ENCODE results near the gene GTSE1.

Gene GTSE1

DNA sequence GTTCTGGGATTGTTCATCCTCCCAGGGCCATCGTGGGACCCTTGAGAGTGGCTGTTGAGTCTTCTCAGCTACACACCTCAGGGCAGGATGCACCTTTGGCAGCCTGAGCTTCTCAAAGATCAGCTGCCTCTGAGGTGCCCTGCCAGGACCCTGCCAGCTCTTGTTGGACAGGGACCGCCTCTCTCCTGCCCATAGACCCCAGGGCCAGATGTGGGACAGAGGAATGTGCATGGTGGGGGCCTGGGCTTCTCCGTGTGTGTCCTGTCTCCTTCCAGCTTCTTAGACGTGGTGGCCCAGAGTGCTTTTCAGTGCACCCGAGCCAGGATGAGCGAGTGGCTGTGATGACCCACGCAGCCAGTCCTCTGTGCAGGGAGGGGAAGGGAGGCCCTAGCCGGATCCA lies 32.9 kb downstream of the GTSE1 start:
- no peak overlapping the region for H2AK5ac ChIP-seq (ENCODE audit: low read length)

DNA sequence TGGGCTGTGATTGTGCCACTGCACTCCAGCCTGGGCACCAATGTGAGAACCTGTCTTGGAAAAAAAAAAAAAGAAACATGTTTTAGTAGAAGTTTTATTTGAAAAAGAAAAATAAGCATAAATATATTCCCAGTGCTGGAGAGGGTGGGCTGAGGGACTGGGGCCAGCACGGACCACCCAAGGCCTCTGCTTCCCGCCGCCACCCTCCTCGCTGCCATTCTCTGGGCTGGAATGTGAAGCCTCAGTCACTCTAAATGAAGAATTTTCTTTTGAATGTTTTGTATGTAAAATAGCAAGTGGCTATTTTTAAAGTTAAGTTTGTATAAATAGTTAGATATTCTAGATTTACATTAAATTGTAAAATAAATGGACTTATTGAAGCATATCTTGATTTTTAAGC lies 33.8 kb downstream of the GTSE1 start:
- H3K56ac ChIP-seq (ENCODE audit: low read length): no peak overlapping the region
- no peak overlapping the region for H3K23ac ChIP-seq (ENCODE audit: low read length)
- H2BK120ac ChIP-seq (ENCODE audit: low read depth, low read length): no peak overlapping the region
- no peak overlapping the region for H3K4me3 ChIP-seq (ENCODE audit: low read length)
- H2BK15ac ChIP-seq (replicated peaks; ENCODE audit: low read depth): no peak overlapping the region
- H3K36me3 ChIP-seq (ENCODE audit: control insufficient read depth, insufficient read depth, low read length): peaks cover 6% of the 10 kb centered on the region
- no peak overlapping the region for H2AK5ac ChIP-seq (ENCODE audit: low read length)
- H3K27ac ChIP-seq (ENCODE audit: low read depth, low read length): no peak overlapping the region
- peaks cover 4% of the 10 kb centered on the region for H3K4me1 ChIP-seq (ENCODE audit: control insufficient read depth, low read depth, low read length)
- no peaks in the 10 kb centered on the region for H3K79me1 ChIP-seq (ENCODE audit: low read length)
- WGBS (ENCODE audit: extremely low coverage, insufficient coverage, low lambda C conversion rate): no CpG with 5 or more reads among the region's 4 CpGs
- no peaks in the 10 kb centered on the region for H3K27me3 ChIP-seq (ENCODE audit: insufficient read depth, low read length, poor library complexity)
- no peak overlapping the region for H2BK5ac ChIP-seq (ENCODE audit: low read length)
- H3K9ac ChIP-seq (ENCODE audit: low read length): no peak overlapping the region
- H3K18ac ChIP-seq (ENCODE audit: low read length): no peak overlapping the region
- no peak overlapping the region for H3K4me2 ChIP-seq (ENCODE audit: low read length)
- H3K79me2 ChIP-seq (ENCODE audit: control insufficient read depth, insufficient read depth, low read length): no peaks in the 10 kb centered on the region
- H3K4ac ChIP-seq (ENCODE audit: low read depth, low read length): no peak overlapping the region
- H4K8ac ChIP-seq (ENCODE audit: low read depth, low read length): no peak overlapping the region
- DNase-seq: no peak
- H4K5ac ChIP-seq (ENCODE audit: low read length): no peak overlapping the region

More for the DNA sequence above, 32.9 kb downstream of the GTSE1 start:
- Histone ChIP-seq H3K36me3 (ENCODE audit: control insufficient read depth, insufficient read depth, low read length) (peaks cover 6% of the 10 kb centered on the region), H4K8ac (ENCODE audit: low read depth, low read length) (no peak overlapping the region), H2BK15ac (replicated peaks; ENCODE audit: low read depth) (no peak overlapping the region), H3K23ac (ENCODE audit: low read length) (no peak overlapping the region), H4K5ac (ENCODE audit: low read length) (no peak overlapping the region), H3K56ac (ENCODE audit: low read length) (no peak overlapping the region), H3K79me2 (ENCODE audit: control insufficient read depth, insufficient read depth, low read length) (no peaks in the 10 kb centered on the region), H3K4me1 (ENCODE audit: control insufficient read depth, low read depth, low read length) (peaks cover 4% of the 10 kb centered on the region), H3K27ac (ENCODE audit: low read depth, low read length) (no peak overlapping the region), H3K79me1 (ENCODE audit: low read length) (no peaks in the 10 kb centered on the region), H3K18ac (ENCODE audit: low read length) (no peak overlapping the region), H3K27me3 (ENCODE audit: insufficient read depth, low read length, poor library complexity) (no peaks in the 10 kb centered on the region), H3K4me2 (ENCODE audit: low read length) (no peak overlapping the region), H3K9ac (ENCODE audit: low read length) (no peak overlapping the region), H2BK5ac (ENCODE audit: low read length) (no peak overlapping the region), H3K4me3 (ENCODE audit: low read length) (no peak overlapping the region), H3K4ac (ENCODE audit: low read depth, low read length) (no peak overlapping the region), H2BK120ac (ENCODE audit: low read depth, low read length) (no peak overlapping the region)
- no peak for DNase-seq
- WGBS (ENCODE audit: extremely low coverage, insufficient coverage, low lambda C conversion rate): no CpG with 5 or more reads among the region's 8 CpGs

DNA sequence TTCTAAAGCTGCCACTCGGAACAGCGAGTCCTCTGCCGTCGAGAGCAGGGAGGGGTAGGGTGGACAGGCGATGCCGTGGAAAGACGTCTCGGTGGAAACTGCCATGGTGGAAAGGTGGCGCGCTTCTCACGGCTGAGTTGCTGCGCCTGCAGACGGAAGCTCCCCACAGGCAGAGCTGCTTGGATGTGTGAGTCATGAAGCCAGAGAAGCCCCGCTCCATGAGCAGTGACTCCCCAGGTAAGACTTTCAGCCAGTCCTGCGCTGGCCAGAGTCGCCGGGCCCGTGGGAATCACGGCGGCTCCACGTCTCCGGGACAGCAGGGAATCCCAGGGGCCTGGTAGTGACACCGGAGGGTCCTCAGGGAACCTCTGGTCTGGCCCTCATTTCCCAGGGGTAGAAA lies 34.8 kb downstream of the GTSE1 start:
- WGBS (ENCODE audit: extremely low coverage, insufficient coverage, low lambda C conversion rate): no CpG with 5 or more reads among the region's 23 CpGs
- no peak overlapping the region for H4K5ac ChIP-seq (ENCODE audit: low read length)
- H3K79me1 ChIP-seq (ENCODE audit: low read length): peaks cover under 1% of the 10 kb centered on the region
- peak overlapping the region; percentile 13 for H2BK5ac ChIP-seq (ENCODE audit: low read length)
- peak overlapping the region; percentile 57 for H3K56ac ChIP-seq (ENCODE audit: low read length)
- H3K27ac ChIP-seq (ENCODE audit: low read depth, low read length): no peak overlapping the region
- H3K79me2 ChIP-seq (ENCODE audit: control insufficient read depth, insufficient read depth, low read length): peaks cover 9% of the 10 kb centered on the region
- no peak overlapping the region for H3K4ac ChIP-seq (ENCODE audit: low read depth, low read length)
- H3K27me3 ChIP-seq (ENCODE audit: insufficient read depth, low read length, poor library complexity): no peaks in the 10 kb centered on the region
- H3K36me3 ChIP-seq (ENCODE audit: control insufficient read depth, insufficient read depth, low read length): no peaks in the 10 kb centered on the region
- peaks cover 4% of the 10 kb centered on the region for H3K4me1 ChIP-seq (ENCODE audit: control insufficient read depth, low read depth, low read length)
- no peak overlapping the region for H3K4me3 ChIP-seq (ENCODE audit: low read length)
- H2BK15ac ChIP-seq (replicated peaks; ENCODE audit: low read depth): no peak overlapping the region
- no peak overlapping the region for H2BK120ac ChIP-seq (ENCODE audit: low read depth, low read length)
- H3K4me2 ChIP-seq (ENCODE audit: low read length): no peak overlapping the region
- DNase-seq: no peak
- H3K9ac ChIP-seq (ENCODE audit: low read length): no peak overlapping the region
- H2AK5ac ChIP-seq (ENCODE audit: low read length): no peak overlapping the region
- H3K23ac ChIP-seq (ENCODE audit: low read length): no peak overlapping the region
- H3K18ac ChIP-seq (ENCODE audit: low read length): no peak overlapping the region
- no peak overlapping the region for H4K8ac ChIP-seq (ENCODE audit: low read depth, low read length)

DNA sequence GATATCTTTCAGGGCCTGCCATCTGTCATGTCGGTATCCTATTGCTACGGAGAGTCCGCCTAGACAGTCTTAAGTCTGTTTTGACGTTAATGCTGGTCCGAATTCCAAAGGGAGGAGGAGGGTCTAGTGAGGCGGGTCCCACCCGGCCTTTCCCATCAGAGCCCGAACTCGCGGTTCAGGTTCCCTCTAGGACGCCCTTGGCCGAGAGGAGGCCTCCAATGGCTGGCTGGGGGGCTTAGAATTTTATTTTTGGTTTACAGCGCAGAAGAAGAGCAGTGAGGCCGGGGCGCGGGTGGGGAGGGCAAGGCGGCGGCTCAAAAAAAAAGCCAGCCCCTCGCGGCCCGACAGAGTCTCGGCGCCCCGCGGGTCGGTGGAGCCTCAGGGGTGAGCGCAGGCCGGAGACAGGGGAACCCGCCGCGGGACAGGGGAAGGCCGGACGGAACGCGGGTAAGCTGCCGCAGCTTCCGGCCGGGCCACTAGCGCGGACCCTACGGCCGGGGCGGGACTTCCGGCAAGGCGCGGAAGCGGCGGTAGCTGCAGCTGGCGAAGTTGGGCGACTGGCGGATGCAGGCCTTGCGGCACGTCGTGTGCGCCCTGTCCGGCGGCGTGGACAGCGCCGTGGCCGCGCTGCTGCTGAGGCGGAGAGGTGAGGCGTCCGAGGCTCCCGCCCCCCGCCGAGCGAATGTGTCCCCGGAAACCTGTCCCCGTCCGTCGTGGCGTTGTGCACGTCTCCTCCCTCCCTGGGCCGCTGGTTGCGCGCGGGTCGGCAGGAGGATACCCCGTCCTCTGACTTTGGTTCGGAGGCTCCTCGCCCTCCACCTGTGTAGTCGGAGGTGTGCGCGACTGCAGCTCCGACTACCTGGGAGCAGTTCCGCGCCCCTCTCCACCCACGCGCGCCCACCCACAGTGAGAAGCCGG lies 38.8 kb downstream of the GTSE1 start, which contains the start of gene TRMU:
Gene TRMU (plus strand): TSS at position 514 of the 918 bp plus-strand sequence. CDS start 51 bp downstream, at position 565.
- no CpG with 5 or more reads among the region's 93 CpGs for WGBS (ENCODE audit: extremely low coverage, insufficient coverage, low lambda C conversion rate)
- H3K36me3 ChIP-seq (ENCODE audit: control insufficient read depth, insufficient read depth, low read length): peaks cover 11% of the 10 kb centered on the region

DNA sequence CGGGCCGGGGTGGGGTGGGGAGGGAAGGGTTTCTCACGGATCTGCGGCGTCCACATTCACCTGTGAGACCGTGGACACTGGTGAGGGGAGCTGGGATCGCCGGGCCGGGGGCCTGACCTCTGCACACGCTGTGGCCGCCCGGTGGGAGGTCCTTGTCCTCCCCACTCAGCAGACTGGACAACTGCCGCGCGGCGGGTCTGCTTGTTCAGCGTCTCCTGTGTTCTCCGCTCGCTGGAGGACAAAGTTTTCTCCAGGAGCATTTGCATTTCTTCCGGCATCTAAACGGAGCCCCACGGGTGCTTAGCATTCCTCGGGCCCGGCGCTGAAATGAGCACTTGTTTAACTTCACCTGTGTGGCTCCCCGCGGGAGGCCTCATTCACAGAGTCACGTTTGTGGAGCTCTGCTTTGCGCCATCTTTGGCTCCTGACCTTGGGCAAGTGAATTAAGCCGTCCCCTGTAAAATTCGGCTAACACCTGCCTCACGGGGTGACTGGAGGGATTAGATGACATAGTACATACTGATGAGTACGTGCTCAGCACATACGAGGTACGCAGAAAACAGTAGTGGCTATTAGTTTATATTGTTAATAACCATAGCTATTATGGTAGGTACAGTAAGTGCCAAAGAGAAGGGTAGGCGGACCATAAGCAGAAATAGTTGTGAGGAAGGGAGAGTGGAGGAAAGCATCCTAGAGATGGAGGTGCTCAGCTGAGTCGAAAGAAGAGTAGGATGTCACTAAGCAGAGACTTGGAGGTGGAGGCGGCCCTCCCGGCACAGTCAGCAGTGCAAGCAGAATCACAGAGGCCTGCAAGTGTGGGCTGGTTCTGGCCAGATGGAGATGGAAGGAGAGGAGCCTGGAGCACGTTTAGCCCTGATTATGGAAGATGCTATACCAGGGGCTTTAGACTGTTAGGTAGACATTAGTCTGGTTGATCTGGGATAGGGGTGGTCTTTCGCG lies 39.7 kb downstream of the GTSE1 start:
- Histone ChIP-seq H2BK120ac (ENCODE audit: low read depth, low read length) (peak overlapping the region; percentile 2), H3K56ac (ENCODE audit: low read length) (peak overlapping the region; percentile 99), H3K23ac (ENCODE audit: low read length) (peak overlapping the region; percentile 20), H3K9ac (ENCODE audit: low read length) (peak overlapping the region; percentile 96), H3K79me1 (ENCODE audit: low read length) (peaks cover 20% of the 10 kb centered on the region), H2BK5ac (ENCODE audit: low read length) (no peak overlapping the region), H3K4ac (ENCODE audit: low read depth, low read length) (peak overlapping the region; percentile 60), H2AK5ac (ENCODE audit: low read length) (no peak overlapping the region), H3K4me1 (ENCODE audit: control insufficient read depth, low read depth, low read length) (peaks cover 10% of the 10 kb centered on the region), H4K8ac (ENCODE audit: low read depth, low read length) (no peak overlapping the region), H2BK15ac (replicated peaks; ENCODE audit: low read depth) (no peak overlapping the region), H3K36me3 (ENCODE audit: control insufficient read depth, insufficient read depth, low read length) (peaks cover 14% of the 10 kb centered on the region), H3K4me2 (ENCODE audit: low read length) (peak overlapping the region; percentile 54), H3K27me3 (ENCODE audit: insufficient read depth, low read length, poor library complexity) (no peaks in the 10 kb centered on the region), H3K27ac (ENCODE audit: low read depth, low read length) (peak overlapping the region; percentile 31), H3K79me2 (ENCODE audit: control insufficient read depth, insufficient read depth, low read length) (peaks cover 38% of the 10 kb centered on the region), H3K4me3 (ENCODE audit: low read length) (peak overlapping the region; percentile 78), H3K18ac (ENCODE audit: low read length) (peak overlapping the region; percentile 29), H4K5ac (ENCODE audit: low read length) (no peak overlapping the region)
- DNase-seq: peak; percentile 28
- WGBS (ENCODE audit: extremely low coverage, insufficient coverage, low lambda C conversion rate): no CpG with 5 or more reads among the region's 42 CpGs

More for the DNA sequence above, 38.8 kb downstream of the GTSE1 start, which contains the start of gene TRMU:
- Histone ChIP-seq H2BK120ac (ENCODE audit: low read depth, low read length) (peak within 1 kb of the TSS; percentile 2), H3K4ac (ENCODE audit: low read depth, low read length) (peak within 1 kb of the TSS; percentile 63), H3K56ac (ENCODE audit: low read length) (peak within 1 kb of the TSS; percentile 99), H2AK5ac (ENCODE audit: low read length) (no peak within 1 kb of the TSS), H3K23ac (ENCODE audit: low read length) (peak within 1 kb of the TSS; percentile 20), H3K79me1 (ENCODE audit: low read length) (peaks cover 20% of the 10 kb centered on the region), H3K4me1 (ENCODE audit: control insufficient read depth, low read depth, low read length) (peaks cover 10% of the 10 kb centered on the region), H3K18ac (ENCODE audit: low read length) (peak within 1 kb of the TSS; percentile 69), H4K8ac (ENCODE audit: low read depth, low read length) (peak within 1 kb of the TSS; percentile 97), H3K79me2 (ENCODE audit: control insufficient read depth, insufficient read depth, low read length) (peaks cover 36% of the 10 kb centered on the region), H3K4me3 (ENCODE audit: low read length) (peak within 1 kb of the TSS; percentile 78), H3K27ac (ENCODE audit: low read depth, low read length) (peak within 1 kb of the TSS; percentile 81), H2BK5ac (ENCODE audit: low read length) (no peak within 1 kb of the TSS), H2BK15ac (replicated peaks; ENCODE audit: low read depth) (no peak within 1 kb of the TSS), H3K9ac (ENCODE audit: low read length) (peak within 1 kb of the TSS; percentile 96), H3K4me2 (ENCODE audit: low read length) (peak within 1 kb of the TSS; percentile 70), H3K27me3 (ENCODE audit: insufficient read depth, low read length, poor library complexity) (no peaks in the 10 kb centered on the region), H4K5ac (ENCODE audit: low read length) (no peak within 1 kb of the TSS)
- peak; percentile 92 for DNase-seq

Measured in mesendoderm (in vitro differentiated cells).